ENCODE results near the gene BRD9. TPM values are rescaled to one million over a fixed set of nuclear protein-coding genes. Genes with fewer than 3 reads are reported as not detected.
A peak's percentile ranks its signal among the peaks of the same experiment; 100 is the strongest.

The BRD9 gene
- total and polyA plus RNA-seq, 5 donors from 2014 or later: 9.7 to 139 (median 12.7) TPM

GRCh38 chr5:861442-862366 is 30.9 kb downstream of the BRD9 start:
- ATAC-seq (ENCODE audit: low read depth in 2 of 2): no peak

GRCh38 chr5:860506-861150 is 32.0 kb downstream of the BRD9 start:
- Mint-ChIP-seq H3K4me1 (peaks cover 0 to 4% (median 1%) of the 10 kb centered on the region in 4 donors), H3K9me3 (no peaks in the 10 kb centered on the region), H3K27ac (peak overlapping the region in 1 of 3 donors; percentile 67), H3K36me3 (peaks cover 9% of the 10 kb centered on the region), H3K27me3 (no peaks in the 10 kb centered on the region), H3K4me3 (no peak overlapping the region)
- ATAC-seq (ENCODE audit: low read depth in 2 of 2) (no peak), DNase-seq (no peak)
- H3K9me3 ChIP-seq (ENCODE audit: control insufficient read depth in 2 of 2, low read length in 2 of 2): no peaks in the 10 kb centered on the region
- no peak overlapping the region for H3K4me3 ChIP-seq (ENCODE audit: low read depth, low read length)
- no peak overlapping the region for H3K27ac ChIP-seq (ENCODE audit: insufficient read depth, low read length, poor library complexity, severe bottlenecking)
- no peaks in the 10 kb centered on the region for H3K27me3 ChIP-seq (ENCODE audit: control insufficient read depth, insufficient read depth, low read length)
- no peaks in the 10 kb centered on the region for H3K4me1 ChIP-seq (ENCODE audit: control insufficient read depth, insufficient read depth, low read length, poor library complexity, severe bottlenecking)
- H3K36me3 ChIP-seq (ENCODE audit: control insufficient read depth, insufficient read depth, low read length): peaks cover 26% of the 10 kb centered on the region

More at GRCh38 chr5:861442-862366, 30.9 kb downstream of the BRD9 start:
- Mint-ChIP-seq H3K27me3 (no peaks in the 10 kb centered on the region), H3K4me1 (peaks cover 0 to 4% (median 1%) of the 10 kb centered on the region in 4 donors), H3K27ac (no peak overlapping the region), H3K36me3 (peaks cover 15% of the 10 kb centered on the region), H3K4me3 (no peak overlapping the region), H3K9me3 (no peaks in the 10 kb centered on the region)
- Histone ChIP-seq H3K4me1 (ENCODE audit: control insufficient read depth, insufficient read depth, low read length, poor library complexity, severe bottlenecking) (no peaks in the 10 kb centered on the region), H3K27ac (ENCODE audit: insufficient read depth, low read length, poor library complexity, severe bottlenecking) (no peak overlapping the region), H3K4me3 (ENCODE audit: low read depth, low read length) (no peak overlapping the region), H3K27me3 (ENCODE audit: control insufficient read depth, insufficient read depth, low read length) (no peaks in the 10 kb centered on the region), H3K9me3 (ENCODE audit: control insufficient read depth in 2 of 2, low read length in 2 of 2) (no peaks in the 10 kb centered on the region), H3K36me3 (ENCODE audit: control insufficient read depth, insufficient read depth, low read length) (peaks cover 34% of the 10 kb centered on the region)
- no peak for DNase-seq

- Mint-ChIP-seq H3K36me3 (peaks cover 9% of the 10 kb centered on the region), H3K4me3 (no peak overlapping the region), H3K27ac (no peak overlapping the region), H3K4me1 (peaks cover 0 to 4% (median 1%) of the 10 kb centered on the region in 4 donors), H3K9me3 (no peaks in the 10 kb centered on the region), H3K27me3 (no peaks in the 10 kb centered on the region)
- Histone ChIP-seq H3K36me3 (ENCODE audit: control insufficient read depth, insufficient read depth, low read length) (peaks cover 18% of the 10 kb centered on the region), H3K4me1 (ENCODE audit: control insufficient read depth, insufficient read depth, low read length, poor library complexity, severe bottlenecking) (no peaks in the 10 kb centered on the region), H3K27me3 (ENCODE audit: control insufficient read depth, insufficient read depth, low read length) (no peaks in the 10 kb centered on the region), H3K27ac (ENCODE audit: insufficient read depth, low read length, poor library complexity, severe bottlenecking) (no peak overlapping the region), H3K4me3 (ENCODE audit: low read depth, low read length) (no peak overlapping the region), H3K9me3 (ENCODE audit: control insufficient read depth in 2 of 2, low read length in 2 of 2) (no peaks in the 10 kb centered on the region)
- ATAC-seq (ENCODE audit: low read depth in 2 of 2) (no peak), DNase-seq (no peak)
Measured at GRCh38 chr5:859798-860296, 32.8 kb downstream of the BRD9 start.

- H3K27me3 Mint-ChIP-seq: no peaks in the 10 kb centered on the region
- Histone ChIP-seq H3K27ac (ENCODE audit: insufficient read depth, low read length, poor library complexity, severe bottlenecking) (no peak overlapping the region), H3K4me3 (ENCODE audit: low read depth, low read length) (no peak overlapping the region), H3K4me1 (ENCODE audit: control insufficient read depth, insufficient read depth, low read length, poor library complexity, severe bottlenecking) (no peaks in the 10 kb centered on the region), H3K27me3 (ENCODE audit: control insufficient read depth, insufficient read depth, low read length) (no peaks in the 10 kb centered on the region), H3K36me3 (ENCODE audit: control insufficient read depth, insufficient read depth, low read length) (peaks cover 13% of the 10 kb centered on the region), H3K9me3 (ENCODE audit: control insufficient read depth in 2 of 2, low read length in 2 of 2) (no peaks in the 10 kb centered on the region)
- H3K9me3 Mint-ChIP-seq: peaks cover 0 to 1% (median 0%) of the 10 kb centered on the region in 7 donors
- H3K4me3 Mint-ChIP-seq: no peak overlapping the region
- DNase-seq: no peak
- H3K36me3 Mint-ChIP-seq: peaks cover 9% of the 10 kb centered on the region
- ATAC-seq (ENCODE audit: low read depth in 2 of 2): no peak
- no peak overlapping the region for H3K27ac Mint-ChIP-seq
- peaks cover 0 to 4% (median 1%) of the 10 kb centered on the region in 4 donors for H3K4me1 Mint-ChIP-seq
Measured at GRCh38 chr5:859391-859790, 33.2 kb downstream of the BRD9 start.

GRCh38 chr5:858726-859125 is 33.9 kb downstream of the BRD9 start:
- DNase-seq: no peak
- Mint-ChIP-seq H3K27me3 (no peaks in the 10 kb centered on the region), H3K27ac (peak overlapping the region in 2 of 3 donors; percentile 59 to 90), H3K9me3 (peaks cover 0 to 2% (median 0%) of the 10 kb centered on the region in 7 donors), H3K36me3 (peaks cover 3% of the 10 kb centered on the region), H3K4me1 (peaks cover 0 to 4% (median 1%) of the 10 kb centered on the region in 4 donors), H3K4me3 (no peak overlapping the region)
- no peak overlapping the region for H3K27ac ChIP-seq (ENCODE audit: insufficient read depth, low read length, poor library complexity, severe bottlenecking)
- no peak for ATAC-seq (ENCODE audit: low read depth in 2 of 2)
- H3K27me3 ChIP-seq (ENCODE audit: control insufficient read depth, insufficient read depth, low read length): no peaks in the 10 kb centered on the region
- H3K36me3 ChIP-seq (ENCODE audit: control insufficient read depth, insufficient read depth, low read length): peaks cover 8% of the 10 kb centered on the region
- H3K4me1 ChIP-seq (ENCODE audit: control insufficient read depth, insufficient read depth, low read length, poor library complexity, severe bottlenecking): no peaks in the 10 kb centered on the region
- no peaks in the 10 kb centered on the region for H3K9me3 ChIP-seq (ENCODE audit: control insufficient read depth in 2 of 2, low read length in 2 of 2)
- H3K4me3 ChIP-seq (ENCODE audit: low read depth, low read length): no peak overlapping the region

- Histone ChIP-seq H3K27ac (ENCODE audit: insufficient read depth, low read length, poor library complexity, severe bottlenecking) (no peak overlapping the region), H3K4me1 (ENCODE audit: control insufficient read depth, insufficient read depth, low read length, poor library complexity, severe bottlenecking) (no peaks in the 10 kb centered on the region), H3K36me3 (ENCODE audit: control insufficient read depth, insufficient read depth, low read length) (no peaks in the 10 kb centered on the region), H3K4me3 (ENCODE audit: low read depth, low read length) (no peak overlapping the region), H3K9me3 (ENCODE audit: control insufficient read depth in 2 of 2, low read length in 2 of 2) (no peaks in the 10 kb centered on the region), H3K27me3 (ENCODE audit: control insufficient read depth, insufficient read depth, low read length) (no peaks in the 10 kb centered on the region)
- Mint-ChIP-seq H3K4me1 (peaks cover 0 to 4% (median 1%) of the 10 kb centered on the region in 4 donors), H3K27ac (no peak overlapping the region), H3K27me3 (no peaks in the 10 kb centered on the region), H3K4me3 (no peak overlapping the region), H3K36me3 (no peaks in the 10 kb centered on the region), H3K9me3 (peaks cover 0 to 2% (median 0%) of the 10 kb centered on the region in 7 donors)
- DNase-seq: no peak
- ATAC-seq (ENCODE audit: low read depth in 2 of 2): no peak
Measured at GRCh38 chr5:856531-857425, 35.8 kb downstream of the BRD9 start.
